ENCODE measurements around the gene ITPR2.
"Not testable (repeated sequence)": the region's sequence is repeated elsewhere in the genome, so short reads cannot be mapped to it uniquely, and the experiment has no call there.

ITPR2 gene

DNA sequence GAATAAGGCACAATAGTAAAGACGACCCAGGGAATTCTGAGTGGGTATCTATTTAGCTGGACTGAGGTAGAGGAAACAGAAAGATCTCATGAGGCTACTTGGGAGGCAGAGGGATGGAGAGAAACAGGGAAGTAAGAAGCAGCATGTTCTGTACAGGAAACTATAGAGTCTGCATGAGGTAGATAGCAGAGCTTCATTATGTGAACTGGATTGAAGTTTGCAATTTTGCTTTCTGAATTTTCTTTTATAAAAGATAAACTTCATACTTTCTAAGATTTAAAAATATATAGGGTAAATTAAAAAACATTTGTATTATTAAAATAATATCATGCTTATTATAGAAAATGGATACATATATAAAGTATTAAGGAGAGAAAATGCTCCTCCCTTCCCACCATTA is 399.3 kb downstream of the ITPR2 start:
- not testable (repeated sequence) for DNase-seq

DNA sequence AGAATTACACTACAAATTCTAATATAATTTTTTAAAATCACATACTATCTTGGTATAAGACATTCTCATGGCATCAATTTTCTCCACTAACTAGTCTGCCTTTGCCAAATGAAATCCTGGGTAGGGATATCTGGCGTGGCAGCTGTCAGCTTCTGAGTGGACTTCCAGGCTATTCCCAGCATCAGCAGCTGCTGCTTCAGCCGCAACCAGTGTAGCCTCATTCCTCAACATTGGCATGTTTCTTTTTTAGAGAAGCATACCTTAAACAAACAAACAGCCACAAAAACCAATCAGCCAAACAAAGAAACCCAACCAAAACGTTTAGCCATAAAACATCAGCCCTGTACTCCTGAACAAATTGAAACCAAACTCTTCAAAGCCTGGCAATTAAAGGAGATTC is 401.8 kb downstream of the ITPR2 start:
- DNase-seq = peak; percentile 21

DNA sequence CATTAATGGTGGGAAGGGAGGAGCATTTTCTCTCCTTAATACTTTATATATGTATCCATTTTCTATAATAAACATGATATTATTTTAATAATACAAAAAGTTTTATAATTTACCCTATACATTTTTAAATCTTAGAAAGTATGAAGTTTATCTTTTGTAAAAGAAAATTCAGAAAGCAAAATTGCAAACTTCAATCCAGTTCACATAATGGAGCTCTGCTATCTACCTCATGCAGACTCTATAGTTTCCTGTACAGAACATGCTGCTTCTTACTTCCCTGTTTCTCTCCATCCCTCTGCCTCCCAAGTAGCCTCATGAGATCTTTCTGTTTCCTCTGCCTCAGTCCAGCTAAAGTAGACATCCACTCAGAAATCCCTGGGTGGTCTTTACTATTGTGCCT is 402.4 kb downstream of the ITPR2 start:
- DNase-seq = not testable (repeated sequence)

GRCh38 chr12:26429070-26429691 is 403.8 kb downstream of the ITPR2 start:
- DNase-seq = no peak

- no peak for DNase-seq
These were observed 404.6 kb downstream of the ITPR2 start for GRCh38 chr12:26428420-26428819.

GRCh38 chr12:26426652-26427051 is 406.3 kb downstream of the ITPR2 start:
- no peak for DNase-seq

DNA sequence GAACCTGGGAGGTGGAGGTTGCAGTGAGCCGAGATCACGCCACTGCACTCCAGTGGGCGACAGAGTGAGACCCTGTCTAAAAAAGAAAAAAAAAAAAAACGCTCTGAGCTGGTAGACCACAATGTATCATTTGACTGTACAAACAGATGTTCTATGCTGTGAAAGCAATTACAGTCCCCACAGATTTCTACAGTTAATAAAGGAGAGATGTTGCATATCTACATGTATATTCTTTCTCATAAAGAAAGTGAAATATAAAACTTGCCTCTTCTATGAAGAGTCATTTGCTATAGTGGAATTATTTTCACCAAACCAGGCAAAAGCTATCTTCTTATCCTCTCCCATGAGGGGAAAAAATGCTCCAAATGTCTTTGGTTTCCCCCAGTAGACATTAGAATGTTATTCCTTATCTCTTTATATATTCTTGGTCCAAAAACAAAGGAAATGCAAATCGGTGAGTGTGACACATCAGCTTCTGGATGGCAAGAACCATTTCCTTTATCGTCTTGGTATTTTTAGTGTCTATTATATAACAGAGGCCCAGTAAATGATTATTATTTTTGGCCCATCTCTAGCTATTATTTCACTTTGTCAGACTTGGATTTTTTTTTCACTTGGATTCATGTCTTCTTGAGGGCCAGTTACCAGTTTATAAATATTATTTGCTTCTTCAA is 407.3 kb downstream of the ITPR2 start:
- DNase-seq = no peak

DNA sequence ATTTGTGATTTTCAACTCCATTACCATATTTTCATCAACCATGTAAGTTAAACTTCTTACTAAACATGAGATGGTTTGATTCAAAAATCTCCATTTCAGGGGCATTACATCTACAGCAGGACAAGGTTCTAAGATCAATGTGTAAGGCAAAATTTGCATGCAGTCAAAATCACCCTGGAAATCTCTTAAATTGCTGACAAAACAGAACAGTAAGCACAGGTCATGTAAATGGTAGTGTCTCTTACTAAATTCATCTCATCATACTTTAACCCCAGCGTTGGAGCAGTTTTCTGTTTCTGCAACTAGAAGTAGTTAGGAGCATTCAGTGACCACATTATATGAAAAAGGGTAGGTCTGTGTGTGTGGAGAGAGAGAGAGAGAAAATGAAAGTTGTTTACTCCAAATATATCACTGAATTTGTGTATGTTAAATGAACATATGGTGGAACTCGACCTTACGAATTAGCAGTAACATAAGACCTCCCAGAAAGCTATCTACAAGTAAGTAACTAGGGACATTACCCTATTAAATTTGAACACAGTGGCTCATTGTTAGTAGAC is 410.1 kb downstream of the ITPR2 start:
- DNase-seq = no peak

- DNase-seq = no peak
These were observed 416.4 kb downstream of the ITPR2 start for GRCh38 chr12:26416550-26416949.

DNA sequence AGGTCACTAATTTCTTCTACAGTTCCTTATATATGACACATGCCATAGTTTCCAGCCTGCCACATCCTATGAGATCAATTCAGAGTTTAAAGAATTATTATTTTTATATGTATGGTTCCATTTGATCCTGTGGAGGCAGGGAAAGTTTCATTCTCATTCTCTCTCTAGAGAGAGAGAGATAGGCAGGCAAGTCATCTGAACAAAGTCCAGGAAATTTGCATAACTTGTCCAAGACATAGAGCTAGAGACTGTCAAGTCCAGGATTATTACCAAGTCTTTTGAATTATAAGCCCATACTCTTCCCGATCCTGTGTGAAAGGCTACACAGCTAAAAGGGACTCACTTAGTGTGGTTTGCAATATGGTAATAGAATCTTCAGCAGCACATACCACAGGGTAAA is 422.3 kb downstream of the ITPR2 start:
- no peak for DNase-seq

DNA sequence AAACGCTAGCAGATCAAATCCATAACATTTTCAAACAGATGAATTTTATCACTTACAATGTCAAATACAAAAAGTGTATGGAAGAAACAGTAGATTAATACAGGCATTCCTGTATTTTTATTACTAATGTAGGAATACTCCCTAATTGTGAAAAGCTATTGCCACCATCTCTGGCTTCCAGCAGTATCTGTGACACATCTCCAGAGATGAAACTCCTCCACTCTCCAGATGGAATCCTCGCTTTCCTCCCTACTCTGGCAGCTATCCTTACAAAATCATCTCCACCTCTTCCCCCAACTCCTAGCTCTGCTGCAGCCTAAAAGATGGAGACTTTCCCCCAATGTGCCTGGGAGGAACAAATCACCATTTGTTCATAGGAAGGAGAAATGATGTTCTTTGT is 426.2 kb downstream of the ITPR2 start:
- no peak for DNase-seq

DNA sequence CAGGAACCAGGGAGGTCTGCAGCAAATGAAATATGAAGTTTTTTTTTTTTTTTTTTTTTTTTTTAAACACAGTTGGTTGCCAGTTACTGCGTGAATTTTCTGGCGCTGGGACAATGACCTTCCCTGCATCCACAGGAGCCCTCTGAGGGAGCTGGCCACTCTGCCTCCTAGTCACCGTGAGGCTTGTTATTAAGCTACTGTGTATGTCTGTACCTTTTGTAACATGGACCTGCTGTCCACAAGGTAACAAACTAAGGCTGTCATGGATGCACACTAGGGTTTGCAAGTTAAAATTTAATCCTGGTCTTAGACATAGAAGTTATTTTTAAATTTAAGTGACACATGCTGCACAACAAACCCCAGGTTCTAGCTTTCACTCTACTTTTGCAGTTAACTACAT is 426.6 kb downstream of the ITPR2 start:
- no peak for DNase-seq

DNA sequence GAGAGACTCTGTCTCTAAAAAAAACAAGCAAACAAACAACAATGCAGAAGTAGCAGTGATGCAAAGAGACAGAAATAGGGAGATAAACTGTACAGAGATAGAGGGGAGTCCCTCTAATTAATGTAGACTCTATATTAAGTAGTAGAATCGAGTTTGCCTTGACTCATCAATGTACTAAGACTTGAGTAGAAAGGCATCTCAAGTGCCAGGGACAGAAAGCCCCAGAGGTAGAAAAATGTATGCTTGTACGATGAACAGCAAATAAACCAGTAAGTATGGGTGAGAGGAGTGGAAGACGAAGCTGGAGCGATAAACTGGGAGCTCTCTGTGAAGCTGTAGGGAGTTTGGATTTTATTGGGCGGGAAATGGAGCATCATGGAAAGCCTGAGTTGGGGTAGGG is 429.4 kb downstream of the ITPR2 start:
- DNase-seq = no peak

GRCh38 chr12:26402648-26403047 is 430.3 kb downstream of the ITPR2 start:
- no peak for DNase-seq

DNA sequence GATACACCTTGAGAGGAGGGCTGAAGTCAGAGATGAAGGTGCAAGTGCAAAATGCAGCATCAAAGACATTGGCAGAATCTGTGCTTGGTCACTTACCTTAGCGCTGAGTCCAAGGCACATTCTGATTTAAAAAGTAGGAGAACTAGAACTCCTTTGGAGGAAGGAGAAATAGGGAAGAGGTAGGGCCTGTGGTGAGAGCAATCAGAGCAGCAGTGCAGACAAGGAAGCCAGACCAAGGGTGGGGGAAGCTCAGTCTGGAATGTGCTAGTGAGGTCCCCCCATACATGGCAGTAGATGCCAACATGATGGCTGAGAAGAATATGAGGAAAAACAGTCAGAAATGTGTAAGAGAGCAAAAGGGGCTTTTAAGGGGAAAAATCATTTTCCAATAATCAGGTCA is 431.1 kb downstream of the ITPR2 start:
- DNase-seq = no peak

DNA sequence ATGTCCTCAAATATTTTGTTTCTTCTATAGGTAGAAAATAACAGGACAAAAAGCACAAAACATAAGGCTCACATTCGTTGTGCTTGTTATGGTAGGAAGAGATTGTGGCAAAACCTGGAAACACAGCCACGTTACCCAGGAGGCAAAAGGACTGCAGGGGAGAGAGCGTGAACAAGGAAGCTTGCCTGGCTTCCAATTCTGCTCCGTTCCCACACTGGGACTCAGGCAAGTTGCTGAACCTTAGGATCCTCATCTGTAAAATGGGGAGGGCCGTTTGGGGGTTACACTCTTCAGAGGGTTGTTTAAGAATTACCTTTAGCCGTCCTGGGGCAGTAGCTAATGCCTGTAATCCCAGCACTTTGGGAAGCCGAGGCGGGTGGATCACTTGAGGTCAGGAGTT is 432.4 kb downstream of the ITPR2 start:
- no peak for DNase-seq

DNA sequence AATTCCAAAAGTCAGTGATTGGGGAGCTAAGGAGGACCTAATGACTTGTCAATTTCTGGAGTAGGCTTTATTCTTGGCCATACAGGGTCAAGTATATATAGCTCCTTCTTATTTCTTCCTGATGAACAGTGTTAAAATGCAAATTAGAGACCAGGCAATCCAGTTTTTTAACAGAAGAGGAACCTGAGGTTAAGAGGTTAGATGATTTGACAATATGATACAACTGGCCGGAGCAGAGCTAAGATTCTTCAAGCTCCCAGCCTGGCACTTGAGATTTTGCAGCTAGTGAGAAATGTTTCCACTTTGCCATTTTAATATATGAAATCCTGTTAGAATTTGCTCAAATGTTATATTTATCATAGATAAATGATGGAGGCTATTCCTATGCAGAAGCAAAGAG is 433.6 kb downstream of the ITPR2 start:
- DNase-seq = no peak

DNA sequence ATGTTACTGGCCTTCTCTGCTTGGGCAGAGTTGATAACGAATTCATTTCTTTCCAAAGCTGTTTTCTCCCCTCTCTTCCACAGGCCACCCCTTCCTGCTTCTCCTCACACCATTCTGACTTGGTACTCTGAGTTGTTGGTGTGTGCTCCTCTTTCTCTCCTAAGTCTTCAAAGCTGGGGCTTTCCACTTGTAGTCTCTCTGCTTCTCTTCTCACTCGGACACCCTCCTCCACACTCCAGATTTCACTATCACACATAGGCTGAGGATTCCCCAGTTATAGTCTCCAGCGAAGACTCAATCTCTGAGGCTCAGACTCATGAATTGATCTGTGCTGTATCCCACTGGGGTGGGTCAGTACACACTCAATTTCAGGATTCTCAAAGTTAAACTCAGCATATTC is 436.6 kb downstream of the ITPR2 start:
- no peak for DNase-seq

- DNase-seq = no peak
These were observed 443.7 kb downstream of the ITPR2 start for GRCh38 chr12:26389343-26389742.

DNA sequence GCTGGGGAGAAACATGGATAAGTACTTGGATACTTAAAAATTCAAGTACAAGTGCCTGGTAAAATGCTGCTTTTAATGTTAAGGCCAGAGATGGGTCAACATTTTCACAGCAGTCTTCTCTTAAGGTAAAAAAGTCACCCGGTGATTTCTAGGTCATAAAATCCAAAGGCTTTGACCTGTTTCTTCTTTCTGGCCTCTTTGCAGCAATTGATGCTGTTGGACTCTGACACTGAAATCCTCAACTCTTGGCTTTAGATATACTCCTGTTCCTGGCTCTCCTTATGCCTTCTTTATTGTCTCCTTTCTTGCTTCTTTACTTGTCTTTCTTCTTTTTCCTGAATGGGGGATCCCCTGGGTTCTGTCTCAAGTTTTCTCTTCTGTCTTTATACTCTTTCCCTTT is 448.5 kb downstream of the ITPR2 start:
- no peak for DNase-seq

GRCh38 chr12:26383041-26383440 is 450.0 kb downstream of the ITPR2 start:
- DNase-seq = no peak

DNA sequence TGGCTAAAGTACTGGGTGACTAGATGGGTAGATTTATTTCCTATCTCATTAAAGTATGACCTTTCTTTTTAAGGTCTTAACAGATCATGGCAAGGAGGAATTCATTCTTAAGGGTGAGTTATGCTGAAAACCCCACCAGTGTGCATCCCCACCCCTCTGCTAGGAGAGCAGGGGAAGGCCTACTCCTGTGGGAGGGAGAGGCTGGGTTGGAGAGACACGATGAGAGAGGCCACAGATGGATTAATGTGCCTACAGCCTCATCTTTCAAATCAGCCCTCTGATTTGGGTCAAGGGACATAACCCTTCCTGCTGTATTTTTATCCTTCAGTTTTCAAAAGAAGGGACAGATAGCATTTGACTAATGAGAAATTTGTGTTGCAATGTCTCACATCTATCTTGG is 452.1 kb downstream of the ITPR2 start:
- DNase-seq = no peak

- DNase-seq = no peak
These were observed 453.1 kb downstream of the ITPR2 start for GRCh38 chr12:26379777-26380467.

DNA sequence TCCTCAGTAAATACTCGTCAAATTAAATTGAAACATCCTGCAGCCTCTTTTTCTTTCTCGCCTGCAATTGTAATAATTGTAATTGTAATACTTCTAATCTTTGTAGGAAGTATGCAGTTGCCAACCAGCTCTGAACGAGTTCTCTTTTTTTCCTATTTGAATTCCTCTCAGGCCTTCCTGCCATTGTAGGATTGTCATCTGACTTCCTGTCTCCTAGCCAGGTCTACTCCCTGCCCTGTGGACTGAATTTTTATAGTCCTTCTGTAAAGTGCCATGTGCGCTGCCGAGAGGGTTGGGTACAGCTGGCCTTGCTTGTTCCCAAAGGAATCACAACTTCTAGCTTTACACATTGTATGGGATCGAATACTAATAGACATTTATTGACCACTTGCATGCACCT is 454.3 kb downstream of the ITPR2 start:
- no peak for DNase-seq
